T-cell (primary cell): ENCODE results near the gene FGF10. TPM values are rescaled to one million over a fixed set of nuclear protein-coding genes. Genes with fewer than 3 reads are reported as not detected.

Experiments
- ATAC-seq, 4 experiments: fragments of 200-7000 bp in 3 of 4; fragments of 150-1000 bp in 1 of 4; cut with Tn5 transposase; replicated peaks in 1 of 4; 1 replicate in 3 of 4; 2 replicates in 1 of 4; pipeline ENCODE4 v1.10.0; 2021; ENCODE audit warnings: moderate library complexity in 3 of 4, mild to moderate bottlenecking in 2 of 4, moderate number of reproducible peaks in 1 of 4
- CTCF ChIA-PET, 2 donors: fragments of 300-600 bp; sonication (Branson Sonifier 250); formaldehyde crosslinking; loops; one replicate each; lab custom pipeline; 2022; ENCODE audit warnings: antibody characterized with exemption in 2 of 2; lab: Charles Lee
- POLR2A ChIA-PET, 2 donors: fragments of 300-600 bp; sonication (Branson Sonifier 250); formaldehyde crosslinking; loops; one replicate each; lab custom pipeline; 2022; ENCODE audit warnings: antibody characterized with exemption in 2 of 2; lab: Charles Lee
- DNase-seq, 35 experiments: peaks; one replicate each; pipeline versions ENCODE4 v3.0.0 to v3.0.0-alpha.2; 2013 to 2023
- H3K27ac ChIP-seq: one replicate; pipeline ENCODE4 v1.5.1; 2013; ENCODE audit warnings: low read length
- H3K27me3 ChIP-seq, 2 experiments: replicated peaks in 1 of 2; 1 replicate in 1 of 2; 2 replicates in 1 of 2; pipeline versions ENCODE4 v1.6.1 to v1.7.0; 2013; ENCODE audit warnings: low read length in 1 of 2, mixed read lengths in 1 of 2; ENCODE audit not compliant: control insufficient read depth in 2 of 2, insufficient read depth in 2 of 2; ENCODE audit errors: extremely low read depth in 1 of 2
- H3K36me3 ChIP-seq, 2 donors: 1 replicate in 1 of 2; 2 replicates in 1 of 2; pipeline versions ENCODE4 v1.6.1 to v1.7.0; 2013; ENCODE audit warnings: low read length in 1 of 2; ENCODE audit not compliant: control insufficient read depth in 2 of 2, insufficient read depth in 1 of 2; ENCODE audit errors: extremely low read depth in 1 of 2
- H3K4me1 ChIP-seq, 2 experiments: 1 replicate in 1 of 2; 2 replicates in 1 of 2; pipeline versions ENCODE4 v1.6.1 to v1.7.0; 2013; ENCODE audit warnings: low read length in 2 of 2, mixed read lengths in 1 of 2; ENCODE audit not compliant: insufficient read depth in 2 of 2, control insufficient read depth in 1 of 2; ENCODE audit errors: extremely low read depth in 1 of 2
- H3K4me3 ChIP-seq, 2 donors: 1 replicate in 1 of 2; 2 replicates in 1 of 2; pipeline versions ENCODE4 v1.5.1 to v1.7.0; 2013; ENCODE audit warnings: mild to moderate bottlenecking in 2 of 2, low read length in 1 of 2, moderate library complexity in 1 of 2; ENCODE audit not compliant: control insufficient read depth in 1 of 2; ENCODE audit errors: extremely low read depth in 1 of 2
- H3K9me3 ChIP-seq: 2 replicates; pipeline ENCODE4 v1.7.0; 2013
- H3K27ac Mint-ChIP-seq, 2 donors: one replicate each; pipeline ENCODE4 v1.8.0; 2020 to 2021; ENCODE audit warnings: mild to moderate bottlenecking in 2 of 2, mixed read lengths in 2 of 2
- H3K27me3 Mint-ChIP-seq, 2 donors: one replicate each; pipeline ENCODE4 v1.8.0; 2021 to 2022; ENCODE audit warnings: mixed read lengths in 2 of 2
- H3K36me3 Mint-ChIP-seq: one replicate; pipeline ENCODE4 v1.8.0; 2021; ENCODE audit warnings: mixed read lengths
- H3K4me1 Mint-ChIP-seq, 3 donors: one replicate each; pipeline ENCODE4 v1.8.0; 2020 to 2022; ENCODE audit warnings: mixed read lengths in 3 of 3, mild to moderate bottlenecking in 1 of 3
- H3K4me3 Mint-ChIP-seq, 3 donors: one replicate each; pipeline ENCODE4 v1.8.0; 2020 to 2022; ENCODE audit warnings: mild to moderate bottlenecking in 3 of 3, mixed read lengths in 3 of 3, moderate library complexity in 3 of 3
- H3K9me3 Mint-ChIP-seq, 3 donors: one replicate each; pipeline ENCODE4 v1.8.0; 2020 to 2022; ENCODE audit warnings: mixed read lengths in 3 of 3
- WGBS: methylation state at CpG from one replicate; pipeline ENCODE4 v1.1.5; 2013; ENCODE audit warnings: missing lambda C conversion rate; ENCODE audit not compliant: insufficient coverage; 5-methylcytosine and 5-hydroxymethylcytosine counted together
- total RNA-seq, 35 experiments: library from RNA in 6 of 35; stranded (reverse) in 6 of 35; fragments of 120-200 nt in 1 of 35; gene quantifications; one replicate each; pipeline versions ENCODE4 v1.2.1 to v1.2.4 and lab custom pipeline; 2013 to 2026

Gene FGF10
- total RNA-seq (not detected), total RNA-seq (lab: John Stamatoyannopoulos, UW) (0 to 0.08 (median 0) reads per million in 29 experiments)
- total RNA-seq (2013) = not detected

DNA sequence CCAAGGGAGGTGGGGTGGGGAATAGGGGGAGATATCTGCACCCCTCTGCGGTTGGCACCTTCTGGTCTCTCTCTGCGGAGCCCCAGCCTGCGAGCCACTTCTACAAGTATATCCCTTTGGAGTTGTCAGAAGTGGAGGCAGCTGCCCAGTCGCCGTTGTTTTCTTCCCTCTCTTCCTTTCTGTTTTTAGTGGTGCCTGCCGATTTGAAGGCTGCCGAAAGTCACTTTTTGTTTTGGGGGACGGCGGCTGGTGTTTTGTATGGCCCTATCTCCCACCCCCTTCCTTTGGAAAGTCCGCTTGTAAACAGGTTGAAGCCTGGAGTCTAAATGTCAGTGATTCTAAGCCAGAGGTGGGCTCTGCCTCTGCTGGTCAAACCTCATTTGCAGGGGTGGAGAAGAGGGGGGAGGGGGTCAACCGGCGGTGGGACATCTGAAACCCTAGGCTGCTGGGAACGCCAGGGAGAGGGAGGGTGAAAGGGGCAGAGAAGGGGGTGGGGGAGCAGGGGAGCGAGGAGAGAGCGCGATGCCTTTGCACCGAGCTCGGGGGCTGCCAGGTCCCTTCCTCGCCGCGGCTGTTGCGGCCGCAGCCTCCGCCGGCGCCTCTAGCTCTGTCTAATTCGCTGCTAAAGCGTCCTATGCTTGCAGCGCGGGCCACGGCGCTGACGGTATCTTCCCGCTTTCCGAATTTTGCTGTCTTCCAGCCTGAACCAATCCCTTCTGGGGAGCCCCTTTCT is at the start of gene FGF10:
TSS of gene FGF10 (minus strand) at position 331 of the 733 bp plus-strand sequence. CDS start 738 bp downstream, outside the sequence.
- Mint-ChIP-seq H3K4me3 (peak within 1 kb of the TSS in 2 of 3 donors; percentile 28 to 33), H3K27ac (peak within 1 kb of the TSS in 1 of 2 donors; percentile 46), H3K4me1 (peaks cover 0 to 10% (median 9%) of the 10 kb centered on the region in 3 donors), H3K9me3 (peaks cover 2 to 6% (median 3%) of the 10 kb centered on the region in 3 donors), H3K36me3 (no peaks in the 10 kb centered on the region), H3K27me3 (peaks cover 36 to 42% of the 10 kb centered on the region in 2 donors)
- DNase-seq (no peak), ATAC-seq (no peak)
- CTCF ChIA-PET = no interaction called here
- Histone ChIP-seq H3K27me3 (peaks cover 6 to 17% of the 10 kb centered on the region in 2 experiments), H3K4me1 (no peaks in the 10 kb centered on the region), H3K36me3 (no peaks in the 10 kb centered on the region), H3K27ac (no peak within 1 kb of the TSS), H3K9me3 (no peaks in the 10 kb centered on the region), H3K4me3 (no peak within 1 kb of the TSS)
- 4% methylated on average over 25 of the region's 35 CpGs for WGBS
- POLR2A ChIA-PET = no interaction called here

DNA sequence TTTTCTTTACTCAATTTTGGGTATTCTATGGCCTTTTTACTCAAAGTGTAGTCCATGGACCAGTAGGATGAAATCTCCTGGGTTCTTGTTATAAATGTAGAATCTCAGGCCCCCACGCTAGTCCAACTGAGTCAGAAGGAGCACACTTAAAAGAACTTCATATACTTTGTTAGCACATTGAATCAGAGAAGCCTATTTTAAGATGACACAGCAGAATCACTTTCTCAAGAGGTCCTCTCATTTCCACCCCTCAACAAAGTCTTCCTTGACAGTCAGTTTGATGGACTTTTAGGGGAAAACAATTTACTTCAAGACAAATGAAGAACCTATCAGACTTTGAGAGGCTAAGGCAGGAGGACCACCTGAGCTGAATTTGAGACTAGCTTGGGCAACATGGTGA is 37.7 kb upstream of the FGF10 start:
- Histone ChIP-seq H3K36me3 (no peaks in the 10 kb centered on the region), H3K27me3 (no peaks in the 10 kb centered on the region), H3K9me3 (no peaks in the 10 kb centered on the region), H3K27ac (no peak overlapping the region), H3K4me3 (no peak overlapping the region), H3K4me1 (no peaks in the 10 kb centered on the region)
- Mint-ChIP-seq H3K36me3 (no peaks in the 10 kb centered on the region), H3K27ac (no peak overlapping the region), H3K9me3 (peaks cover 2 to 13% (median 11%) of the 10 kb centered on the region in 3 donors), H3K4me1 (no peaks in the 10 kb centered on the region), H3K4me3 (no peak overlapping the region), H3K27me3 (no peaks in the 10 kb centered on the region)
- WGBS = no CpG with 5 or more reads among the region's 1 CpG
- POLR2A ChIA-PET = no interaction called here
- DNase-seq (no peak), ATAC-seq (no peak)
- CTCF ChIA-PET = no interaction called here

- WGBS = 44% methylated on average over 1 of the region's 3 CpGs
These were observed 23.1 kb upstream of the FGF10 start for GRCh38 chr5:44412286-44412685.

DNA sequence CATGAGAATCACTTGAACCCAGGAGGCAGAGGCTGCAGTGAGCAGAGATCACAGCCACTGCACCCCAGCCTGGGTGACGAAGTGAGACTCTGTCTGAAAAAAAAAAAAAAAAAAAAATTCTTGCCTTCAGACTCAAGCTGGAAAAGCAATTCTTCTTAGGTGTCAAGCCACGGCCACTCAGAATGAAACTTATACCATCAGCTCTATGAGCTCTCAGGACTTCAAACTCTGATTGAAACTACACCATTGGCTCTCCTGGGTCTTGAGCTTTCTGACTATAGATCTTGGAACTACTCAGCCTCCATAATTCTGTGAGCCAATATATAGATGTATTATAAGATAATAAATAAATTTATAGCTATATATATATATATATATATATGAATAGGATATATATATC is 12.9 kb upstream of the FGF10 start:
- Mint-ChIP-seq H3K27ac (no peak overlapping the region), H3K4me1 (no peaks in the 10 kb centered on the region), H3K36me3 (no peaks in the 10 kb centered on the region), H3K4me3 (no peak overlapping the region), H3K27me3 (no peaks in the 10 kb centered on the region), H3K9me3 (peaks cover 2 to 12% (median 8%) of the 10 kb centered on the region in 3 donors)
- WGBS = no CpG with 5 or more reads among the region's 2 CpGs
- no peaks in the 10 kb centered on the region for H3K36me3 ChIP-seq
- ChIA-PET POLR2A (no interaction called here), CTCF (no interaction called here)
- H3K27me3 ChIP-seq = no peaks in the 10 kb centered on the region
- no peak overlapping the region for H3K27ac ChIP-seq
- ATAC-seq (no peak), DNase-seq (no peak)
- no peaks in the 10 kb centered on the region for H3K4me1 ChIP-seq
- H3K9me3 ChIP-seq = no peaks in the 10 kb centered on the region
- H3K4me3 ChIP-seq = no peak overlapping the region

More at GRCh38 chr5:44412286-44412685, 23.1 kb upstream of the FGF10 start:
- H3K27me3 Mint-ChIP-seq = no peaks in the 10 kb centered on the region
- no peak overlapping the region for H3K4me3 ChIP-seq
- ATAC-seq (no peak), DNase-seq (no peak)
- no peak overlapping the region for H3K4me3 Mint-ChIP-seq
- POLR2A ChIA-PET = no interaction called here
- H3K27ac Mint-ChIP-seq = no peak overlapping the region
- H3K36me3 Mint-ChIP-seq = no peaks in the 10 kb centered on the region
- no peaks in the 10 kb centered on the region for H3K9me3 ChIP-seq
- CTCF ChIA-PET = no interaction called here
- H3K27me3 ChIP-seq = no peaks in the 10 kb centered on the region
- H3K4me1 ChIP-seq = no peaks in the 10 kb centered on the region
- no peaks in the 10 kb centered on the region for H3K36me3 ChIP-seq
- H3K27ac ChIP-seq = no peak overlapping the region
- no peaks in the 10 kb centered on the region for H3K4me1 Mint-ChIP-seq
- H3K9me3 Mint-ChIP-seq = peaks cover 4 to 13% (median 9%) of the 10 kb centered on the region in 3 donors

- ChIA-PET CTCF (no interaction called here), POLR2A (no interaction called here)
- Histone ChIP-seq H3K4me1 (no peaks in the 10 kb centered on the region), H3K4me3 (no peak overlapping the region), H3K36me3 (no peaks in the 10 kb centered on the region), H3K9me3 (no peaks in the 10 kb centered on the region), H3K27ac (no peak overlapping the region), H3K27me3 (no peaks in the 10 kb centered on the region)
- WGBS = no CpG with 5 or more reads among the region's 4 CpGs
- H3K9me3 Mint-ChIP-seq = peaks cover 0 to 9% (median 5%) of the 10 kb centered on the region in 3 donors
- H3K4me3 Mint-ChIP-seq = no peak overlapping the region
- no peak overlapping the region for H3K27ac Mint-ChIP-seq
- H3K36me3 Mint-ChIP-seq = no peaks in the 10 kb centered on the region
- ATAC-seq (no peak), DNase-seq (no peak)
- H3K4me1 Mint-ChIP-seq = no peaks in the 10 kb centered on the region
- H3K27me3 Mint-ChIP-seq = no peaks in the 10 kb centered on the region
These were observed 12.4 kb upstream of the FGF10 start for GRCh38 chr5:44401611-44402010.

- Histone ChIP-seq H3K36me3 (no peaks in the 10 kb centered on the region), H3K27me3 (no peaks in the 10 kb centered on the region), H3K9me3 (no peaks in the 10 kb centered on the region), H3K4me3 (no peak overlapping the region), H3K4me1 (no peaks in the 10 kb centered on the region), H3K27ac (no peak overlapping the region)
- Mint-ChIP-seq H3K27me3 (no peaks in the 10 kb centered on the region), H3K4me3 (no peak overlapping the region), H3K27ac (no peak overlapping the region), H3K4me1 (no peaks in the 10 kb centered on the region), H3K36me3 (no peaks in the 10 kb centered on the region), H3K9me3 (peaks cover 0 to 4% (median 4%) of the 10 kb centered on the region in 3 donors)
- DNase-seq (no peak), ATAC-seq (no peak)
- CTCF ChIA-PET = no interaction called here
- POLR2A ChIA-PET = no interaction called here
These were observed 9.2 kb upstream of the FGF10 start for GRCh38 chr5:44398382-44398781.
